LNCaP clone FGC (cell line): Measurements from ENCODE around the gene FANCL.
A peak's percentile ranks its signal among the peaks of the same experiment; 100 is the strongest.
"Not testable (repeated sequence)": the region's sequence is repeated elsewhere in the genome, so short reads cannot be mapped to it uniquely, and the experiment has no call there.

Experiments
- DNase-seq: peaks from one replicate; pipeline ENCODE4 v3.0.0-alpha.2; 2011; ENCODE audit warnings: low read depth
- H3K4me3 ChIP-seq: 2 replicates; pipeline ENCODE4 v1.5.1; 2011; ENCODE audit warnings: mild to moderate bottlenecking, low read depth, low read length, control low read depth
- CTCF ChIP-seq: IDR thresholded peaks from 2 replicates; pipeline ENCODE4 v1.5.1; 2012; ENCODE audit warnings: mild to moderate bottlenecking; ENCODE audit not compliant: control insufficient read depth, insufficient read depth; ENCODE audit errors: extremely low read depth

The FANCL gene

DNA sequence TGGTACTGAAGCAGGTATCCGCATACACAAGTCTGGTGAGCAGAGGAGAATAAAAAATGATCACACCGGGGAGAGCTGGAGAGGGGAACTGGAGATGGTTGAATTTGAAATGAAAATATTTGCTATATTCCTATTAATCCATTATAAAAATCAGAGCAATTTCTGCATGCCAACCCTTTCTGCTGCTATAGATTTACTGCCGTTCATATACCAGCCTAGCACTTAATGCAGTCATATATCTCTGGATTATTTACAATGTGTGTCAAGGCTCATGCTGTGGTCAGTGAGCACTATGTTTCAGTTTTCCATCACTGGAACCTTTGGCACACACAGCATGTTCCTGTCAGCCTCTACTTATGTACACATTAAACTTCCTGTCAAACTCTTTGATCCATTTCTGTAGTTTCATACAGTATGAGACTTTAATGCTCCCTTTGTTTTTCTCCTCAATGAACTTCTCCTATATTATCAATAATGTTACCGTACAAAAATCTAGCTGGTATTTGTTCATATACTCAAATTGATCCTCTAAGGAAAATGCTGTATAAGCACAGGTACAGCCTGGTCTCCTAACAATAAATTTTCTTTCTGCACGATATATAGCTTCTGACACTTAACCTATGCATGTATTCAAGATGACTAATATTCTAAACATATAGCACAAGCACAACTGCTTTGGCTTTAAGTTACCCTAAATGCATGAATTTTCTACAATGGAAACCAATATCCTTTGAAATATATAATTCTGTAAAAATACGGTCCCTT, 36.7 kb downstream of the FANCL start:
- no peak overlapping the region for H3K4me3 ChIP-seq
- TF ChIP-seq CTCF = no peak
- DNase-seq = no peak

DNA sequence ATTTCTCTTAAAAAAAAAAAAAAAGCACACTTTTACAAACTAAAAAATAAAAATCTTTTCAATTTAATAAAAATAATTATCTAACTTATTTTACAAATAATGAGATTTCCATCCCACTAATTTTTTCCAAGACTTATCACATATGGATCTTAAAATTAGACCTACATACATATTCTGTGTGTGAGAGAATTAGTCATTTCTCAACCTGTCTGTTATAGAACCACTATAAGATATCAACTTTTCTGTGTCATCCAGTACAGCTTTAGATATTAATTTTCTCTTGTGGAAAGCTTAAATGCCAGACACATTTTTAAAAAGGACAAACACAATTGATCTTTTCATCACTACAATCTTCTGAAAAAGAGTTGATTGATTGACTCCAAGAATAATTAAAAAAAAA, 38.1 kb downstream of the FANCL start:
- DNase-seq = no peak
- H3K4me3 ChIP-seq = no peak overlapping the region
- no peak for TF ChIP-seq CTCF

- DNase-seq = no peak
- no peak for TF ChIP-seq CTCF
- no peak overlapping the region for H3K4me3 ChIP-seq
Observed at GRCh38 chr2:58202404-58202803, 38.7 kb downstream of the FANCL start.

- TF ChIP-seq CTCF = no peak
- DNase-seq = no peak
- no peak overlapping the region for H3K4me3 ChIP-seq
Observed at GRCh38 chr2:58197894-58198293, 43.2 kb downstream of the FANCL start.

DNA sequence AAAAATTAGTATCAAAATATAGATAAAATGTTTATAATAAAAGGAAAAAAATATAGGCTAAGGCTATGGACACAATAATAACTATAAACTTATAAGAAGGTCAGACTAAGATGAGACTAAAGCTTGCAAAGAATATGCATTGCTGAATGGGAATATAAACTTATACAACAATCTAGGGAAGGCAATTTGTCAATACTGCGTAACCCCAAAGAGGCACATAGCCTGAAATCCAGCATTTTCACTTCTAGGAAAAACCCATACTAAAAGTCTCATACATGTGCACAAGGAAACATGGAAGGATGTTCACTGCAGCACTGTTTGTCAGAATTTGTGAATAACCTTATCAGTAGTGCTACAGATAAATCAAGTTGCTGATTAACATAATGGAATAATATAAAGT, 45.5 kb downstream of the FANCL start:
- TF ChIP-seq CTCF = no peak
- no peak overlapping the region for H3K4me3 ChIP-seq
- no peak for DNase-seq

DNA sequence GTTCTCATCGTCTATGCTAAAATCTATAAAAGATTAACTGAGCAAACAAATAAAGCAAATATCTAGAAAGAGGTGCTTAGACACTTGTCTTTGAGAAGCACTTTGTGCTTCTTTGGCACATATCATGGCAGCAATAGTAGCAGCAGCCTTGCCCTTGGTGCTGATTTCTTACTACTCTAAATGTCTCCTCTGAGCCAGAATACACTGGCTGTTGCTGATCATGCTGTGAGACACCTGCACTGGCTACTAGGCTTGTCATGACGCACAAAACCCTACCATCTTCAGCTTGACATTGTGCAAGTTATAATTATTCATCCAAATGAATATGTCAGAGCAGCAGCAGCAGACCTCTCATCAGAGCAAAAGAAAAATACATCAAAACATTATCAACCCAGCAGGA, 46.7 kb downstream of the FANCL start:
- TF ChIP-seq CTCF = no peak
- peak; percentile 23 for DNase-seq
- H3K4me3 ChIP-seq = no peak overlapping the region

GRCh38 chr2:58187022-58187421, 54.1 kb downstream of the FANCL start:
- not testable (repeated sequence) for DNase-seq, H3K4me3 ChIP-seq

DNA sequence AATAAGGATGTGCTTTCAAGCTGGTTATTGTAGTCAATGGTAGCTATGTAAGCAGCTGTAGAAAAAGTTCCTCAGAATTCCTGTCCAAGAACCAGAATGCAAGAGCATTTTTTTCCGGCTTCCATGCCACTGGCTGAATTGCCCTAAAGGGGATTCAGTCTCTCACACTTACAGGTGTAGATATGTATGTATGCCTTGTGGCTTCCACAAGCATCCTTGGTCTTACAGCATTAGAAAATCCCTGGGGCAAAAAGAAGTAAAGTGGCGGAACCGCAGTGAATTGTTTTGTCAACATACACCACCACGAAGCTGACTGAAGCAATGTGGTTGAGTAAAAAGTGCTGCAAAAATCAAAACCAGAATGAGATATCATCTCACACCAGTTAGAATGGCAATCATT, 54.6 kb downstream of the FANCL start:
- DNase-seq = no peak
- TF ChIP-seq CTCF = no peak
- no peak overlapping the region for H3K4me3 ChIP-seq
